NCI-H2081 (cell line): ENCODE measurements around the gene LRMDA.

ENCODE experiments used
- DNase-seq, 2 experiments: peaks; one replicate each; lab custom pipeline; 2025; lab: John Stamatoyannopoulos, UW

The LRMDA gene

GRCh38 chr10:76201962-76202361 lies 770.5 kb downstream of the LRMDA start:
- DNase-seq: no peak

- no peak for DNase-seq
These were observed 771.4 kb downstream of the LRMDA start for GRCh38 chr10:76202777-76203176.

- DNase-seq: no peak
These were observed 773.9 kb downstream of the LRMDA start for GRCh38 chr10:76205361-76205760.

GRCh38 chr10:76206797-76207352 lies 775.5 kb downstream of the LRMDA start:
- DNase-seq: no peak

GRCh38 chr10:76209135-76209534 lies 777.7 kb downstream of the LRMDA start:
- no peak for DNase-seq

- DNase-seq: no peak
These were observed 778.8 kb downstream of the LRMDA start for GRCh38 chr10:76210211-76210610.

- DNase-seq: no peak
These were observed 780.3 kb downstream of the LRMDA start for GRCh38 chr10:76211691-76212090.

GRCh38 chr10:76213876-76214275 lies 782.5 kb downstream of the LRMDA start:
- DNase-seq: no peak

- DNase-seq: no peak
These were observed 786.6 kb downstream of the LRMDA start for GRCh38 chr10:76218035-76218434.

- no peak for DNase-seq
These were observed 797.9 kb downstream of the LRMDA start for GRCh38 chr10:76229341-76229740.

- no peak for DNase-seq
These were observed 799.5 kb downstream of the LRMDA start for GRCh38 chr10:76230921-76231285.

- no peak for DNase-seq
These were observed 800.0 kb downstream of the LRMDA start for GRCh38 chr10:76231286-76231934.

GRCh38 chr10:76234499-76235226 lies 803.2 kb downstream of the LRMDA start:
- no peak for DNase-seq

GRCh38 chr10:76236356-76236755 lies 804.9 kb downstream of the LRMDA start:
- no peak for DNase-seq

- DNase-seq: no peak
These were observed 811.5 kb downstream of the LRMDA start for GRCh38 chr10:76242956-76243355.

GRCh38 chr10:76244061-76244686 lies 812.8 kb downstream of the LRMDA start:
- no peak for DNase-seq

- DNase-seq: no peak
These were observed 814.6 kb downstream of the LRMDA start for GRCh38 chr10:76245951-76246495.

GRCh38 chr10:76248649-76249200 lies 817.3 kb downstream of the LRMDA start:
- DNase-seq: no peak

- no peak for DNase-seq
These were observed 820.6 kb downstream of the LRMDA start for GRCh38 chr10:76251841-76252671.

- DNase-seq: no peak
These were observed 821.3 kb downstream of the LRMDA start for GRCh38 chr10:76252733-76253132.

- DNase-seq: no peak
These were observed 823.8 kb downstream of the LRMDA start for GRCh38 chr10:76255241-76255640.

- DNase-seq: no peak
These were observed 826.4 kb downstream of the LRMDA start for GRCh38 chr10:76257816-76258215.
